ENCODE data around the gene OR6K3.

The OR6K3 gene

DNA sequence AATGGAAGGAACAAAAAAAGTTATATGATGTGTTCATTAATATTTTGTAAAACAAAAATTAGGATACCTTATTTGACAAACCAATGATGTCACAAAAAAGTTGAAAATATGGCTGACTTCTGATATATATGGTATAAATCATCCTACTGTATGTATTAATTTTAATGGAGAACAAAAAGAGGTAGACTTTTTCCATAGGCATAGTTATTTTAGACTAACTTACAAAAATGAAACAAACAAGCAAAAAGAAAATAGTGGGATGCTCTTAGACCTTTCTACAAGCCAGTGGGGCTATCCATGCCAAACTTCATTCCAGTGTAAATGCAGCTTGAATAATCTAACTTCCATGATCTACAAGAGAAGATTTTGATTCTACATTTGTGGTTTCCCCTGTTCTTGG, 33.5 kb downstream of the OR6K3 start:
- no peaks in the 10 kb centered on the region for H3K9me3 ChIP-seq (ENCODE audit: control insufficient read depth, insufficient read depth, low read depth, low read length)
- H3K4me3 ChIP-seq (ENCODE audit: low read depth, low read length): no peak overlapping the region
- H3K4me1 ChIP-seq (ENCODE audit: control insufficient read depth, insufficient read depth, low read length): no peaks in the 10 kb centered on the region
- no peak overlapping the region for H3K27ac ChIP-seq (ENCODE audit: low read depth, low read length)
- H3K27me3 ChIP-seq (ENCODE audit: control insufficient read depth, insufficient read depth, low read length): no peaks in the 10 kb centered on the region
- H3K36me3 ChIP-seq (ENCODE audit: control insufficient read depth, insufficient read depth, low read length): no peaks in the 10 kb centered on the region
- H3K9ac ChIP-seq (ENCODE audit: low read length): no peak overlapping the region

DNA sequence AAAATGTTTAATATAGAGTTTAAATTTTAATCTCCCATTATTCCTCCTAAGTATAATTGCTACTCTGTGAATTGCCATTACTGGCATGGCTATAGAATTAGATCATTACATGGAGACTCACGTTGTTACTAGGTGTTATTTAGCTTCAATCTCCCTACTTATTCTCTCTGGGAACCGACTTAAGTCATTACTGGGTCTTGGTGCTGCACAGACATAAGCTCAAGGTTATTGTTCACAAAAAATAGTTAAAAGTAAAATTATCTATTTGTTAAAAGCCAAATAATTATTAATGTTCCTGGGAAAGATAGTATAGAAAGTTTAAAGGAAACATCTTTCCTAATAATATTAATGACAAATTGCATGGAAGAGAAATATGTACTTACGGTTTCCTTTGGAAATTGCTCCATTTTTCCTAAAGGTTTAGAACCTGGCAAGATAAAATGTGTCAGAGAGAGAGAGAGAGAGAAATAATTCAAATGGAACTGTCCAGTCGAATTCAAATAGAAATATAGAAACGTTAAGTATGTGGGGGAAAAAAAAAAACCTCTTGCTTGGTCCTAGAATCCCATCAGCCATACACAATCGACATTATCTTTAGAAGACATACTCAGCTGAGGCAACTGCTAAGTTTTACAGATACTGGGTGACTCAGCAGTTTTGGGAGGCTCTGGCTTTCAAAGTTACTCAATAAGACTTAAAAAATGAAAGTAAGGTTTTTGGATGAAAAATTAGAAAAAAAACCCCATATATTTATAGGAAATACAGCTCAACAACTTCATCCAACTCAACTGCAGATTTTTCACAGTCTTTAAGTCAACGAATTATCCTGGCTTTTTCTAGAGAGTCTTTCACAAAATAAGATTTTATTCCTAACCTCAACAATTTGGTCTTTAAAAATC, 34.2 kb downstream of the OR6K3 start, which contains the start of gene SPTA1:
Gene SPTA1 (minus strand): TSS at position 605 of the 899 bp plus-strand sequence. CDS start 198 bp downstream, at position 407.
- no peaks in the 10 kb centered on the region for H3K4me1 ChIP-seq (ENCODE audit: control insufficient read depth, insufficient read depth, low read length)
- no peaks in the 10 kb centered on the region for H3K9me3 ChIP-seq (ENCODE audit: control insufficient read depth, insufficient read depth, low read depth, low read length)

DNA sequence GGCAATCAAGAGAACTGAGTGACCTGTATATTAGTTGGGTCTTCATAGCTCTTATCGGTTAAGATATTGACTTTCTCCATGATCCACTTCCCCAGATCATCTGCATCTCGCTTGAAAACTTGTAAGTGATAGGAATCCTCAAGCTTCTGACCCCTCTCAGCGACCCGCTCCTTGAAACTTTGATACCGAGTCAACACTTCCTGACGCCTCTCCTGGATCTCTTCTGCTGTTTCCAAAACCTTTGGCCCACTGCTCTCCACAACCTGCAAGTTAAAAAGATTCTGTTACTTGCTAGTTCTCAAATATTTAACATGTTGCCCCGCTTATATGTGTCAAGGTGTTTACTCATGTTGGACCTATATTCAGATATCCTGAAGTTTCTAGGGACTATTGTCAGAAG, 35.4 kb downstream of the OR6K3 start:
- Histone ChIP-seq H3K4me1 (ENCODE audit: control insufficient read depth, insufficient read depth, low read length) (no peaks in the 10 kb centered on the region), H3K36me3 (ENCODE audit: control insufficient read depth, insufficient read depth, low read length) (no peaks in the 10 kb centered on the region), H3K27me3 (ENCODE audit: control insufficient read depth, insufficient read depth, low read length) (no peaks in the 10 kb centered on the region), H3K9me3 (ENCODE audit: control insufficient read depth, insufficient read depth, low read depth, low read length) (no peaks in the 10 kb centered on the region), H3K27ac (ENCODE audit: low read depth, low read length) (no peak overlapping the region), H3K4me3 (ENCODE audit: low read depth, low read length) (no peak overlapping the region), H3K9ac (ENCODE audit: low read length) (no peak overlapping the region)

More for the DNA sequence above, 34.2 kb downstream of the OR6K3 start, which contains the start of gene SPTA1:
- Histone ChIP-seq H3K27me3 (ENCODE audit: control insufficient read depth, insufficient read depth, low read length) (no peaks in the 10 kb centered on the region), H3K27ac (ENCODE audit: low read depth, low read length) (no peak within 1 kb of the TSS), H3K36me3 (ENCODE audit: control insufficient read depth, insufficient read depth, low read length) (no peaks in the 10 kb centered on the region), H3K9ac (ENCODE audit: low read length) (no peak within 1 kb of the TSS), H3K4me3 (ENCODE audit: low read depth, low read length) (no peak within 1 kb of the TSS)

DNA sequence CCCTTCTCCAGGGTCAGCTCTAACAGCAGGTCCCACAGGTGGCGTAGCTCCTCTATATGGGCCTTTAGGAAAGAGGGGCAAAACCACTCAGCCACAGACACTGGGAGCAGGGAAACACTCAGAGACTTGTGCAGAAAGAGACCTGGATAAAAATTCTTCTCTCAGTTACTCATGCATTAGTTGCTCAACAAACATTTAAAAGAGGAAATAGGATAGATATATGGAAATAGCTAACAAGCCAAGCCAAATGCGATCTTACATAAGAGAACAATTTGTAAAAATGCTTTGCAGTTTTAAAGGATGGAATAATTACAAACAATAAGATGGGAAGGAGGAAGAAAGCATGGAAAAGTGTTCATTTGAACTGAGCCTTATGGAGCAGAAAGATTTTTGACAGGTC, 38.9 kb downstream of the OR6K3 start:
- Histone ChIP-seq H3K9ac (ENCODE audit: low read length) (no peak overlapping the region), H3K4me3 (ENCODE audit: low read depth, low read length) (no peak overlapping the region), H3K4me1 (ENCODE audit: control insufficient read depth, insufficient read depth, low read length) (no peaks in the 10 kb centered on the region), H3K27ac (ENCODE audit: low read depth, low read length) (no peak overlapping the region), H3K9me3 (ENCODE audit: control insufficient read depth, insufficient read depth, low read depth, low read length) (no peaks in the 10 kb centered on the region), H3K27me3 (ENCODE audit: control insufficient read depth, insufficient read depth, low read length) (no peaks in the 10 kb centered on the region), H3K36me3 (ENCODE audit: control insufficient read depth, insufficient read depth, low read length) (no peaks in the 10 kb centered on the region)

DNA sequence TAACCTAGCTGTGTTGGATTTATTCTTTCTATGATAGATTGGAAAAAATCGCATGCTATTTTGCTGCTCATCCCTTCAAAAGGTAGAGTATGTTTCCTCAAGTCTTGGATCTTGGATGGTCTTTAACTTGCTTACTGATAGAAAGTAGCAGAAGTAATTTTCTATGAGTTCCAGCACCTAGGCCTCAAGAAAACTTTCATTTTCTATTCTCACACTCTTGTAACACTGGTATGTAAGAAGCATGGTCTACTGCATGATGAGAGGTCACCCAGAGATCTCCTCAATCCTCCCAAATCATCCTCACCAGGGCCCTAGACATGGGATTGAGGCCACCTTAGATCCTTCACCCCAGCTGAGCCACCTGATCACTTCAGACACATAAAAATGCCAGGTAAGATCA, 41.2 kb downstream of the OR6K3 start:
- no peaks in the 10 kb centered on the region for H3K27me3 ChIP-seq (ENCODE audit: control insufficient read depth, insufficient read depth, low read length)
- H3K4me1 ChIP-seq (ENCODE audit: control insufficient read depth, insufficient read depth, low read length): no peaks in the 10 kb centered on the region
- no peaks in the 10 kb centered on the region for H3K9me3 ChIP-seq (ENCODE audit: control insufficient read depth, insufficient read depth, low read depth, low read length)
- no peak overlapping the region for H3K4me3 ChIP-seq (ENCODE audit: low read depth, low read length)
- no peak overlapping the region for H3K27ac ChIP-seq (ENCODE audit: low read depth, low read length)
- no peak overlapping the region for H3K9ac ChIP-seq (ENCODE audit: low read length)
- H3K36me3 ChIP-seq (ENCODE audit: control insufficient read depth, insufficient read depth, low read length): no peaks in the 10 kb centered on the region

DNA sequence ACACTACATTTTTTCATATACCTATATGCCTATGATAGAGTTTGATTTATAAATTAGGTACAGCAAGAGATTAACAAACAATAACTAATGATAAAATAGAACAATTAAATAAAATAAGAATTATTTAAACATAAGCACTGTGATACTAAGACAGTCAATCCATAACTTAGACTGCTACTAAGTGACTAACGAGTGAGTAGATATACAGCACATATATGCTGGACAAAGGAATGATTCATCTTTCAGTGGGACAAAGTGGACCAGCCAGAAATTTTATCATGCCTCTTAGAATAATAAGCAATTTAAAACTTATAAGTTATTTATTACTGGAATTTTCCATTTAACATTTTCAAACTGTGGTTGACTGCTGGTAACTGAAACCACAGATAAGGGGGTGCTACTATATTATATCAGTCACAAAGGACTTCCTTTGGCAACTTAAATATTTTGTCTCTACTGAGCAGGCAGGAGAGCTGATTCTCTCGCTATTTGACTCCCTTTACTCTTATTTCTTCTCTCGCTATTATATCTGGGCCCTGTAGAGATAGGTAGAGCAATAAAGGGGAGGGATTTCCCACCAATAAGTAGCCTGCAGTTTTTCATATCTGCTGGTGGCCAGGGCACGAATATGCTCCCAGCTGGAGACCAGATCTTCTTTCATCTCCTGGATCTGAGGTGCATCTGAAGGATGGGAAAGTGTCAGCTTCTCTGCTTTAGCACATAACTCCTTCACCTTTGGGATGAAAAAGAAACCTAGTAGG, 44.8 kb downstream of the OR6K3 start:
- no peaks in the 10 kb centered on the region for H3K9me3 ChIP-seq (ENCODE audit: control insufficient read depth, insufficient read depth, low read depth, low read length)

DNA sequence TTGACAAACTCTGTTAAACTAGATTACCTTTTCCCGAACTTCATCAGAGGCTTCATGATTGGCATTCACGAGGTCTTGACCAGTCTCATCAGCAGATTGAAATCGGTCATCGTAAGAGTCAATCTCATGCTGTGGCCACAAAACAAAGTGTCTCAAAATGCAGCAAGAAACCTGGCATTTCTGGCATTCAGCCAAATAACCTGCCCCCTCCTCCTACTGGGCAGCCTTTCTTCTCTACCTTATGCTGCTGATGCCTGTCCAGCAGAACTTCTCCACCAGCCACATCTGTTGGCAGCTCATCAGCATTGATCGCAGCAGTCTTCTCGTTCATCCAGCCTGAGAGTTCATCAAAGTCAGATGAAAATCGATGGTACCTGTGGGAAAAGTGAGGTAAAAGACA, 46.2 kb downstream of the OR6K3 start:
- Histone ChIP-seq H3K9ac (ENCODE audit: low read length) (no peak overlapping the region), H3K4me1 (ENCODE audit: control insufficient read depth, insufficient read depth, low read length) (no peaks in the 10 kb centered on the region), H3K9me3 (ENCODE audit: control insufficient read depth, insufficient read depth, low read depth, low read length) (no peaks in the 10 kb centered on the region), H3K27ac (ENCODE audit: low read depth, low read length) (no peak overlapping the region), H3K4me3 (ENCODE audit: low read depth, low read length) (no peak overlapping the region), H3K27me3 (ENCODE audit: control insufficient read depth, insufficient read depth, low read length) (no peaks in the 10 kb centered on the region), H3K36me3 (ENCODE audit: control insufficient read depth, insufficient read depth, low read length) (no peaks in the 10 kb centered on the region)

More for the DNA sequence above, 44.8 kb downstream of the OR6K3 start:
- H3K4me3 ChIP-seq (ENCODE audit: low read depth, low read length): no peak overlapping the region
- H3K27me3 ChIP-seq (ENCODE audit: control insufficient read depth, insufficient read depth, low read length): no peaks in the 10 kb centered on the region
- no peaks in the 10 kb centered on the region for H3K36me3 ChIP-seq (ENCODE audit: control insufficient read depth, insufficient read depth, low read length)
- no peak overlapping the region for H3K27ac ChIP-seq (ENCODE audit: low read depth, low read length)
- no peaks in the 10 kb centered on the region for H3K4me1 ChIP-seq (ENCODE audit: control insufficient read depth, insufficient read depth, low read length)
- no peak overlapping the region for H3K9ac ChIP-seq (ENCODE audit: low read length)
